ENCODE results near the gene PACRG. TPM values are rescaled to one million over a fixed set of nuclear protein-coding genes. Genes with fewer than 3 reads are reported as not detected.
A peak's percentile ranks its signal among the peaks of the same experiment; 100 is the strongest.

PACRG gene
- total RNA-seq, 1 experiment from 2014 or later, result 0.26 TPM

GRCh38 chr6:162852192-162852591 is 124.4 kb downstream of the PACRG start:
- Histone ChIP-seq H4K91ac (ENCODE audit: insufficient read length, low read depth, low read length) (no peak overlapping the region), H3K79me2 (ENCODE audit: insufficient read depth, low read length) (no peaks in the 10 kb centered on the region), H2BK20ac (ENCODE audit: low read depth, low read length, poor library complexity, severe bottlenecking) (no peak overlapping the region), H3T11ph (ENCODE audit: low read length) (no peak overlapping the region), H4K8ac (replicated peaks; ENCODE audit: insufficient read length, low read depth, low read length) (no peak overlapping the region), H3K27me3 (ENCODE audit: insufficient read depth, low read length) (no peaks in the 10 kb centered on the region), H2BK15ac (ENCODE audit: low read depth, low read length) (no peak overlapping the region), H3K79me1 (ENCODE audit: insufficient read depth, low read depth, low read length, poor library complexity, severe bottlenecking) (no peaks in the 10 kb centered on the region), H3K27ac (ENCODE audit: insufficient read length, low read depth, low read length) (no peak overlapping the region), H2AK5ac (ENCODE audit: insufficient read length, low read length) (no peak overlapping the region), H3K4ac (ENCODE audit: low read depth, low read length) (no peak overlapping the region), H2AFZ (ENCODE audit: low read length) (no peak overlapping the region), H2BK120ac (ENCODE audit: low read depth, low read length, poor library complexity, severe bottlenecking) (no peak overlapping the region), H3K9ac (ENCODE audit: extremely low read depth, insufficient read length, low read length) (no peak overlapping the region), H3K23me2 (ENCODE audit: insufficient read length, low read depth, low read length, poor library complexity, severe bottlenecking) (no peaks in the 10 kb centered on the region), H2BK12ac (ENCODE audit: insufficient read length, low read depth, low read length) (no peak overlapping the region), H3K18ac (ENCODE audit: insufficient read length, low read depth, low read length) (no peak overlapping the region), H3K56ac (ENCODE audit: insufficient read length, low read depth, low read length) (no peak overlapping the region), H3K4me1 (ENCODE audit: insufficient read depth, low read length) (no peaks in the 10 kb centered on the region), H4K5ac (ENCODE audit: insufficient read length, low read depth, low read length) (no peak overlapping the region), H3K9me3 (ENCODE audit: control insufficient read depth, low read depth, low read length) (no peaks in the 10 kb centered on the region), H2BK5ac (ENCODE audit: insufficient read length, low read length) (no peak overlapping the region), H3K23ac (ENCODE audit: insufficient read length, low read depth, low read length) (no peak overlapping the region), H3K14ac (ENCODE audit: insufficient read depth, low read length) (0 out of 2 replicates have a peak overlapping the region, but pooled peaks have one; percentile 13), H3K4me2 (ENCODE audit: insufficient read depth, insufficient read length, low read length) (no peak overlapping the region), H4K20me1 (ENCODE audit: control insufficient read depth, insufficient read depth, insufficient read length) (no peaks in the 10 kb centered on the region)
- Mint-ChIP-seq H3K9me3 (no peaks in the 10 kb centered on the region), H3K4me1 (peaks cover 37 to 42% of the 10 kb centered on the region in 2 experiments), H3K4me3 (no peak overlapping the region), H3K36me3 (ENCODE audit: insufficient read depth in 1 of 3, low read depth in 3 of 3) (peaks cover 0 to 1% (median 0%) of the 10 kb centered on the region in 3 experiments; a peak in 1 of 7 replicates), H3K27me3 (ENCODE audit: low read depth) (no peaks in the 10 kb centered on the region; the same call in 1 of the 2 replicates), H3K27ac (no peak overlapping the region)
- no peak for DNase-seq
- no CpG with 5 or more reads among the region's 6 CpGs for WGBS (ENCODE audit: extremely low coverage, insufficient read length, low lambda C conversion rate)
- TF ChIP-seq CTCF (conservative IDR thresholded peaks at IDR 0.05), result no peak
